NCI-H2029 treated with DMSO at 0.1 percent for 48 hours (cell line): Measurements from ENCODE around the gene HVCN1.
"Not testable (repeated sequence)": the region's sequence is repeated elsewhere in the genome, so short reads cannot be mapped to it uniquely, and the experiment has no call there.

ENCODE experiments used
- DNase-seq: peaks from one replicate; lab custom pipeline; 2025; lab: John Stamatoyannopoulos, UW

The HVCN1 gene

GRCh38 chr12:110688446-110689280 lies at the start of gene HVCN1:
Gene HVCN1, minus strand, starts transcription at chr12:110689115. Its CDS starts 5,870 bp downstream, at chr12:110683245.
- DNase-seq = no peak

GRCh38 chr12:110737532-110737931 lies 48.6 kb upstream of the HVCN1 start:
- no peak for DNase-seq

- DNase-seq = not testable (repeated sequence)
Observed at GRCh38 chr12:110737016-110737415, 48.1 kb upstream of the HVCN1 start.

GRCh38 chr12:110733900-110734299 lies 45.0 kb upstream of the HVCN1 start:
- no peak for DNase-seq

GRCh38 chr12:110733089-110733715 lies 44.3 kb upstream of the HVCN1 start:
- DNase-seq = no peak

- no peak for DNase-seq
Observed at GRCh38 chr12:110732572-110732971, 43.7 kb upstream of the HVCN1 start.

- DNase-seq = no peak
Observed at GRCh38 chr12:110731479-110731878, 42.6 kb upstream of the HVCN1 start.

- DNase-seq = no peak
Observed at GRCh38 chr12:110728628-110729027, 39.7 kb upstream of the HVCN1 start.

GRCh38 chr12:110726708-110727369 lies 37.9 kb upstream of the HVCN1 start:
- no peak for DNase-seq

GRCh38 chr12:110726028-110726427 lies 37.1 kb upstream of the HVCN1 start:
- no peak for DNase-seq

GRCh38 chr12:110725267-110725666 lies 36.4 kb upstream of the HVCN1 start:
- no peak for DNase-seq

- DNase-seq = not testable (repeated sequence)
Observed at GRCh38 chr12:110722892-110723291, 34.0 kb upstream of the HVCN1 start.

- no peak for DNase-seq
Observed at GRCh38 chr12:110721570-110721969, 32.7 kb upstream of the HVCN1 start.

GRCh38 chr12:110720516-110720915 lies 31.6 kb upstream of the HVCN1 start:
- DNase-seq = no peak

- no peak for DNase-seq
Observed at GRCh38 chr12:110718222-110718908, 29.4 kb upstream of the HVCN1 start.

- no peak for DNase-seq
Observed at GRCh38 chr12:110717037-110717436, 28.1 kb upstream of the HVCN1 start.

GRCh38 chr12:110708917-110709316 lies 20.0 kb upstream of the HVCN1 start:
- DNase-seq = no peak

- DNase-seq = no peak
Observed at GRCh38 chr12:110705309-110705708, 16.4 kb upstream of the HVCN1 start.

GRCh38 chr12:110704750-110705149 lies 15.8 kb upstream of the HVCN1 start:
- peak; percentile 43 for DNase-seq

GRCh38 chr12:110704231-110704630 lies 15.3 kb upstream of the HVCN1 start:
- DNase-seq = no peak

- no peak for DNase-seq
Observed at GRCh38 chr12:110702081-110702480, 13.2 kb upstream of the HVCN1 start.
